HG02885 (cell line): ENCODE measurements around the gene CDK6.

ENCODE experiments used
- ATAC-seq: cut with Tn5 transposase; IDR thresholded peaks from one replicate; pipeline ENCODE4 v1.9.1; 2021; ENCODE audit warnings: mild to moderate bottlenecking; ENCODE audit not compliant: unreplicated experiment, poor library complexity

The CDK6 gene

GRCh38 chr7:92560602-92561001 lies 275.8 kb downstream of the CDK6 start:
- no peak for ATAC-seq

GRCh38 chr7:92557808-92558362 lies 278.5 kb downstream of the CDK6 start:
- ATAC-seq = no peak

- ATAC-seq = no peak
Measured at GRCh38 chr7:92557249-92557648, 279.1 kb downstream of the CDK6 start.
